Peyer's patch (tissue), 4 donors: ENCODE results near the gene FCMR.

Experiments used
- POLR2A ChIP-seq, 2 donors: fragments of 450-650 bp; IDR thresholded peaks; one replicate each; pipeline ENCODE4 v1.5.1; 2017; ENCODE audit warnings: antibody characterized with exemption in 2 of 2, mild to moderate bottlenecking in 2 of 2, moderate library complexity in 2 of 2
- TF ChIP-seq, protein P1 (sequence below), 6 experiments: fragments of 450-650 bp in 4 of 6; fragments of 200-600 bp in 2 of 6; sonication (generic) in 1 of 6; IDR thresholded peaks; one replicate each; pipeline ENCODE4 v1.5.1; 2017 to 2019; ENCODE audit warnings: antibody characterized with exemption in 6 of 6, mild to moderate bottlenecking in 3 of 6, moderate library complexity in 1 of 6

DNA sequence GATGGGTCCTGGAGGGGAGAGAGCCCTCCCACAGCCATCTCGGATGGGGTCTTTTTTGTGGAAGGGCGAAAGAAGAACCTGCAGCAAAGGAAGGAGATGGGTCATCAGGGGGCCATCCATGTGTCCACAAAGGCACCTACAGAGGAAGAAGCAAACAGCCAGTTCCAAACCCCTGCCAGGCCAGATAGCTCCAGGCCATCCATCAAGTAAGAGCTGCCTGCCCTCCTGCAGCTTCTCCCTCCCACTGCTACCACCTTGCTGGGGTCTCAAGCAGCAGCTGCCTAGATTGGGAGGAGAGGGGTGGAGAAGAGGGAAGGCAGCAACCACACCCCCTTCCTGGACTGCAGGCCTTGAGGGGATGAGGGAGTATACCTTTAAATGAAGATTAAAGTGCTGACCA, 44.0 kb upstream of the FCMR start:
- TF ChIP-seq, protein P1, sequence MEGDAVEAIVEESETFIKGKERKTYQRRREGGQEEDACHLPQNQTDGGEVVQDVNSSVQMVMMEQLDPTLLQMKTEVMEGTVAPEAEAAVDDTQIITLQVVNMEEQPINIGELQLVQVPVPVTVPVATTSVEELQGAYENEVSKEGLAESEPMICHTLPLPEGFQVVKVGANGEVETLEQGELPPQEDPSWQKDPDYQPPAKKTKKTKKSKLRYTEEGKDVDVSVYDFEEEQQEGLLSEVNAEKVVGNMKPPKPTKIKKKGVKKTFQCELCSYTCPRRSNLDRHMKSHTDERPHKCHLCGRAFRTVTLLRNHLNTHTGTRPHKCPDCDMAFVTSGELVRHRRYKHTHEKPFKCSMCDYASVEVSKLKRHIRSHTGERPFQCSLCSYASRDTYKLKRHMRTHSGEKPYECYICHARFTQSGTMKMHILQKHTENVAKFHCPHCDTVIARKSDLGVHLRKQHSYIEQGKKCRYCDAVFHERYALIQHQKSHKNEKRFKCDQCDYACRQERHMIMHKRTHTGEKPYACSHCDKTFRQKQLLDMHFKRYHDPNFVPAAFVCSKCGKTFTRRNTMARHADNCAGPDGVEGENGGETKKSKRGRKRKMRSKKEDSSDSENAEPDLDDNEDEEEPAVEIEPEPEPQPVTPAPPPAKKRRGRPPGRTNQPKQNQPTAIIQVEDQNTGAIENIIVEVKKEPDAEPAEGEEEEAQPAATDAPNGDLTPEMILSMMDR (IDR thresholded peaks at IDR 0.05) = no peak
- no peak for TF ChIP-seq POLR2A (IDR thresholded peaks at IDR 0.05)
